ENCODE measurements around the gene DKK3. TPM values are rescaled to one million over a fixed set of nuclear protein-coding genes. Genes with fewer than 3 reads are reported as not detected.

DKK3 gene
- total RNA-seq, 4 donors from 2014 or later, result 94.3 to 191 (median 127) TPM

DNA sequence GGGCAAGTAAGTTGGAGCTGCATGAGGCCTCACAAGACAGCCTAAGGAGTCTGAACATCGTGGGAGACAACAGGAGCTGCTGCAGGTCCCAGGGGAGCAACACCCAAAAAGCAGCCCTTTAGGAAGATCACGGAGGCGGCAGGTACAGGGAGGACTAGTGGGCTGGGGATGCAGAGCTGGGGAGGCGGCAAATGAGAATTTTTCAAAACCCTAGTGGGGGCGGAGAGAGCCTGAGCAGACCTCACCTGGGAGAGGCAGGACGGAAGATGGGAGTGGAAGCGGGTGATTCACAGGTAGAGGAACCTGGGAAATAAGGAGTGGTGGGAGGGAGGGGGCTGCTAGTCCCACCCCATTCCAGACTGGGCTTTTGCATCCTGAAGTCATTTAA is 42.1 kb downstream of the DKK3 start:
- no peak overlapping the region for H3K4me3 ChIP-seq
- TF ChIP-seq POLR2A (IDR thresholded peaks at IDR 0.05; ENCODE audit: low read depth) (no peak), EP300 (IDR thresholded peaks at IDR 0.05) (no peak)
- TF ChIP-seq, protein P1, sequence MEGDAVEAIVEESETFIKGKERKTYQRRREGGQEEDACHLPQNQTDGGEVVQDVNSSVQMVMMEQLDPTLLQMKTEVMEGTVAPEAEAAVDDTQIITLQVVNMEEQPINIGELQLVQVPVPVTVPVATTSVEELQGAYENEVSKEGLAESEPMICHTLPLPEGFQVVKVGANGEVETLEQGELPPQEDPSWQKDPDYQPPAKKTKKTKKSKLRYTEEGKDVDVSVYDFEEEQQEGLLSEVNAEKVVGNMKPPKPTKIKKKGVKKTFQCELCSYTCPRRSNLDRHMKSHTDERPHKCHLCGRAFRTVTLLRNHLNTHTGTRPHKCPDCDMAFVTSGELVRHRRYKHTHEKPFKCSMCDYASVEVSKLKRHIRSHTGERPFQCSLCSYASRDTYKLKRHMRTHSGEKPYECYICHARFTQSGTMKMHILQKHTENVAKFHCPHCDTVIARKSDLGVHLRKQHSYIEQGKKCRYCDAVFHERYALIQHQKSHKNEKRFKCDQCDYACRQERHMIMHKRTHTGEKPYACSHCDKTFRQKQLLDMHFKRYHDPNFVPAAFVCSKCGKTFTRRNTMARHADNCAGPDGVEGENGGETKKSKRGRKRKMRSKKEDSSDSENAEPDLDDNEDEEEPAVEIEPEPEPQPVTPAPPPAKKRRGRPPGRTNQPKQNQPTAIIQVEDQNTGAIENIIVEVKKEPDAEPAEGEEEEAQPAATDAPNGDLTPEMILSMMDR (IDR thresholded peaks at IDR 0.05), result no peak
- peaks cover 56 to 69% (median 60%) of the 10 kb centered on the region in 4 donors for H3K4me1 ChIP-seq
- intact Hi-C loops (cut with DNase I), result no loop called here
- WGBS, result 91% methylated on average over 7 of the region's 7 CpGs
- peaks cover 0 to 22% (median 20%) of the 10 kb centered on the region in 4 donors for H3K36me3 ChIP-seq
- H3K27ac ChIP-seq (replicated peaks in 1 of 4), result no peak overlapping the region
- H3K9me3 ChIP-seq, result no peaks in the 10 kb centered on the region
- no peaks in the 10 kb centered on the region for H3K27me3 ChIP-seq
- DNase-seq (ENCODE audit: extremely low spot score), result no peak

DNA sequence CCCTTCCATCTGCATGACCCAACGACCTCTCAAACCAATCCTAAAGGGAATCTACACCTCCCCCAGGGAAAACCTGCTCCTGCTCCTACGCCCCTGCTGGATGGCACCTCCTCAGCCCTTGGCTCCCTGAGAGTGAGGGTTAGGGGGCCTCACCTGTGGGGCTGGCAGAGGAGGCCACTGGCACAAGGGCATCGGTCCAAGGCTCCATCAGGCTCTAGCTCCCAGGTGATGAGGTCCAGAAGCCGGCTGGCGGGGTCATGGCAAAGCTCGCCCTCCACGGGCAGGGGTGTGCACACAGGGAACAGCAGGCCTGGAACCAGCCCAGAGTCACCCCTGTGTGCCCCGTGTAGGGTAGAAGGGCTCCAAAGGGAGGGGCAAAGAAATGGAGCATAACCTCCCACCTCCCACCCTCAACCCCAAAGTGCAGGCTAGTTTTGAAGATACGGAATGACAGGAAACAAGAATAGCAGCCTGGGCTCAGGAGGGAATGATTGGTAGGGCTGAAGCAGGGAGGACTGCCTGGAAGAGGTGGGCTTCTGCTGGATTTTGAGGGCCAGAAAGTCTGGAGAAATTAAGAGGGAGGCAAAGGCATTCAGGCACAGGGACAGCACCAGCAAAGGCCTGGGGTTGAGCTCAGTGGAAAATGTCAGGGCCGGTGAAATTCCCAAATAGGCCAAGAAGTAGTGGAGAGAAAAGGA is 42.6 kb downstream of the DKK3 start:
- WGBS, result 95% methylated on average over 8 of the region's 10 CpGs

DNA sequence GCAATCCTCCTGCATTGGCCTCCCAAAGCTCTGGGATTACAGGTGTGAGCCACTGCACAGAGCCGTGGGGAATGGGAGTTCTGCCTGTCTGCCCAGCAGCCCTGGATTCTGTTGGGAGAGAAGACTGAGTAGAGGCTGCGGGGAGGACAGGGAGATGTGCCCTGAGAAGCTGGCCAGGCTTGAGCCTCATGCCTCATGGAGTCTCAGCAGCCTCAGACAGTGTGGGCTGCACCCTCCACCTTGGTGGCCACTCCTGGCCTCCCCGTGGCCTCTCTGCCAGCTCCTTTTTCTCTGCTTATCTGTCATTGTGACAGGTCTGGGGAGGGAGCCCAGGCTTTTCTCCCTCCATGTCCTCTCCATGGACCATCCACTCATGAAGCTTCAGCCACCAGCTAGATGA is 43.2 kb downstream of the DKK3 start:
- Histone ChIP-seq H3K27me3 (no peaks in the 10 kb centered on the region), H3K9me3 (no peaks in the 10 kb centered on the region), H3K4me1 (peaks cover 50 to 69% (median 59%) of the 10 kb centered on the region in 4 donors), H3K36me3 (peaks cover 0 to 22% (median 20%) of the 10 kb centered on the region in 4 donors), H3K4me3 (no peak overlapping the region), H3K27ac (replicated peaks in 1 of 4) (no peak overlapping the region)
- 55% methylated on average over 3 of the region's 3 CpGs for WGBS
- TF ChIP-seq POLR2AphosphoS5 (IDR thresholded peaks at IDR 0.05) (no peak), POLR2A (IDR thresholded peaks at IDR 0.05; ENCODE audit: low read depth) (no peak), EP300 (IDR thresholded peaks at IDR 0.05) (no peak)
- TF ChIP-seq, protein P1 (IDR thresholded peaks at IDR 0.05), result no peak
- no peak for DNase-seq (ENCODE audit: extremely low spot score)
- intact Hi-C loops (cut with DNase I), result no loop called here

More for the DNA sequence above, 42.6 kb downstream of the DKK3 start:
- peaks cover 55 to 70% (median 59%) of the 10 kb centered on the region in 4 donors for H3K4me1 ChIP-seq
- peaks cover 0 to 22% (median 20%) of the 10 kb centered on the region in 4 donors for H3K36me3 ChIP-seq
- H3K9me3 ChIP-seq, result no peaks in the 10 kb centered on the region
- no peak overlapping the region for H3K27ac ChIP-seq (replicated peaks in 1 of 4)
- H3K27me3 ChIP-seq, result no peaks in the 10 kb centered on the region
- peak; percentile 78 for DNase-seq (ENCODE audit: extremely low spot score)
- no peak overlapping the region for H3K4me3 ChIP-seq
- TF ChIP-seq, protein P1 (IDR thresholded peaks at IDR 0.05), result no peak
- no peak for TF ChIP-seq EP300 (IDR thresholded peaks at IDR 0.05)
- no peak for TF ChIP-seq POLR2AphosphoS5 (IDR thresholded peaks at IDR 0.05)
- no peak for TF ChIP-seq POLR2A (IDR thresholded peaks at IDR 0.05; ENCODE audit: low read depth)
- intact Hi-C loops (cut with DNase I), result no loop called here

DNA sequence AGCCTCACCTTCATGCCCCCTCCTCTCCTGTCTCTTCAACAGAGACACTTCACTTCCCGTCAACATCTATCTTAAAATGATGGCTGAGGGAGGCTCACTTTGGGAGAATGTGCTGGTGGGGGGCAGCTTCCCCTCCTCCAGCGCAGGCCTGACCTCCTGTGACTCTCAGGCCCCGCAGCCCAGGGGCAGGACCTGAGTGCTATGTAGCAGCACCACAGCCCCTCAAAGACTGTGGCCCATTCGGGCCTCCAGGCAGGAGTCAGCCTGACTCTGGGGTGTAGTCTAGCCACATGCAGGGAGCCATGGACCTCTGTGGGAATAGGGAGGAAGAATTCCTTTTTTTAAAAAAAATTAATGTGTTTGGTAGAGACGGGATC is 43.7 kb downstream of the DKK3 start:
- TF ChIP-seq, protein P1 (IDR thresholded peaks at IDR 0.05), result no peak
- no peaks in the 10 kb centered on the region for H3K27me3 ChIP-seq
- DNase-seq (ENCODE audit: extremely low spot score), result no peak
- H3K4me3 ChIP-seq, result no peak overlapping the region
- WGBS, result 96% methylated on average over 4 of the region's 5 CpGs
- H3K36me3 ChIP-seq, result peaks cover 0 to 22% (median 20%) of the 10 kb centered on the region in 4 donors
- no peak overlapping the region for H3K27ac ChIP-seq (replicated peaks in 1 of 4)
- intact Hi-C loops (cut with DNase I), result no loop called here
- peaks cover 48 to 65% (median 58%) of the 10 kb centered on the region in 4 donors for H3K4me1 ChIP-seq
- no peaks in the 10 kb centered on the region for H3K9me3 ChIP-seq
